H1 (cell line): ENCODE data around the gene EPB41L4A. TPM values are rescaled to one million over a fixed set of nuclear protein-coding genes. Genes with fewer than 3 reads are reported as not detected.
A peak's percentile ranks its signal among the peaks of the same experiment; 100 is the strongest.

Experiments
- ASH2L ChIP-seq: fragments of 200-600, 300-600 bp; sonication (generic); IDR thresholded peaks from one replicate; pipeline ENCODE4 v1.7.1; 2017; ENCODE audit warnings: low read length
- CHD1 ChIP-seq: IDR thresholded peaks from 2 replicates; pipeline ENCODE4 v1.6.1; 2012; ENCODE audit warnings: low read depth, low read length, improper control_type of control experiment
- CHD7 ChIP-seq: fragments of 300-600 bp; sonication (generic); IDR thresholded peaks from 2 replicates; pipeline ENCODE4 v1.7.1; 2012; ENCODE audit warnings: low read length, moderate library complexity, mild to moderate bottlenecking, inconsistent platforms; ENCODE audit not compliant: insufficient replicate concordance
- EGR1 ChIP-seq: IDR thresholded peaks from 2 replicates; pipeline ENCODE4 v1.6.1; 2011; ENCODE audit warnings: low read depth, low read length, borderline replicate concordance
- NANOG ChIP-seq: IDR thresholded peaks from 2 replicates; pipeline ENCODE4 v1.6.1; 2011; ENCODE audit warnings: low read length, low read depth, mild to moderate bottlenecking, inconsistent platforms; ENCODE audit not compliant: insufficient read depth, poor library complexity, severe bottlenecking
- NRF1 ChIP-seq: IDR thresholded peaks from 2 replicates; pipeline ENCODE4 v1.6.1; 2011; ENCODE audit warnings: mild to moderate bottlenecking, low read depth, low read length, improper control_type of control experiment
- PHF8 ChIP-seq: fragments of 200-600 bp; sonication (generic); conservative IDR thresholded peaks from 2 replicates; pipeline ENCODE4 v1.7.1; 2012; ENCODE audit warnings: low read depth, mild to moderate bottlenecking, inconsistent platforms, low read length, moderate library complexity
- RAD21 ChIP-seq, 2 experiments: IDR thresholded peaks in 1 of 2; conservative IDR thresholded peaks in 1 of 2; 2 replicates each; pipeline ENCODE4 v1.6.1; 2011; ENCODE audit warnings: low read depth in 2 of 2, low read length in 2 of 2, improper control_type of control experiment in 1 of 2, inconsistent platforms in 1 of 2, mild to moderate bottlenecking in 1 of 2, moderate library complexity in 1 of 2
- TBP ChIP-seq: IDR thresholded peaks from 2 replicates; pipeline ENCODE4 v1.6.1; 2011; ENCODE audit warnings: low read depth, low read length, improper control_type of control experiment
- polyA plus RNA-seq, 7 experiments: library from polyadenylated mRNA; depleted of rRNA in 3 of 7; stranded (reverse) in 5 of 7; unstranded in 2 of 7; fragments of >200 nt in 5 of 7; fragments of 200-250 nt in 2 of 7; gene quantifications; 1 replicate in 5 of 7; 2 replicates in 1 of 7; 4 replicates in 1 of 7; pipeline versions ENCODE4 v1.2.1 to v1.2.3, GENCODE V29; 2011 to 2013; ENCODE audit warnings: missing spikeins in 2 of 7, mixed read lengths in 2 of 7
- total RNA-seq: library from RNA; stranded (reverse); fragmentation: NEBNext Ultra II Directional; extraction: Animal tissue kit (Norgen Biotek cat#: 25700); gene quantifications from 2 replicates; pipeline ENCODE4 v1.2.1, GENCODE V29; 2021

The EPB41L4A gene
- total and polyA plus RNA-seq, 2 of the 8 experiments (the other 6 are each of a cell fraction or from before 2014, with no cell fraction given), result 1.6 to 4.6 TPM

GRCh38 chr5:112419986-112420864, 1.1 kb upstream of the EPB41L4A start (continued):
- TF ChIP-seq CHD7, result no peak
- TF ChIP-seq ASH2L, result peak; percentile 56
- no peak for TF ChIP-seq CHD1
- TF ChIP-seq EGR1, result 0 out of 2 replicates have a peak, but pooled peaks have one; percentile 17
- no peak for TF ChIP-seq TBP
- peak; percentile 66 for TF ChIP-seq NANOG
- TF ChIP-seq PHF8, result 0 out of 2 replicates have a peak, but pooled peaks have one; percentile 33
- peak; percentile 87 to 94 for TF ChIP-seq RAD21 (IDR thresholded peaks at IDR 0.05 in 1 of 2, conservative IDR thresholded peaks at IDR 0.05 in 1 of 2; ENCODE audit: low read depth in 2 of 2, low read length in 2 of 2)
- no peak for TF ChIP-seq NRF1
